OCI-LY1 (cell line): ENCODE data around the gene MICOS13.

ENCODE experiments used
- H2AFZ ChIP-seq: fragments of 200-600 bp; sonication (generic), shearing (Covaris generic); 2 replicates; pipeline ENCODE4 v1.6.0; 2014; ENCODE audit warnings: antibody characterized with exemption, mild to moderate bottlenecking, low read length
- H3F3A ChIP-seq: fragments of 200-600 bp; sonication (generic), shearing (Covaris generic); 2 replicates; pipeline ENCODE4 v1.6.0; 2014; ENCODE audit warnings: mild to moderate bottlenecking, antibody characterized with exemption, low read length, moderate library complexity; ENCODE audit not compliant: insufficient read depth
- H3K27ac ChIP-seq: fragments of 200-600 bp; sonication (generic); 2 replicates; pipeline ENCODE4 v1.5.1; 2014; ENCODE audit warnings: low read length, mixed run types, mild to moderate bottlenecking, low read depth; ENCODE audit not compliant: poor library complexity, severe bottlenecking
- H3K27me3 ChIP-seq: fragments of 200-600 bp; sonication (generic); 2 replicates; pipeline ENCODE4 v1.6.0; 2014; ENCODE audit warnings: antibody characterized with exemption, mild to moderate bottlenecking, low read length, moderate library complexity; ENCODE audit not compliant: insufficient read depth
- H3K36me3 ChIP-seq: fragments of 200-600 bp; sonication (generic); 2 replicates; pipeline ENCODE4 v1.6.1; 2014; ENCODE audit warnings: mild to moderate bottlenecking, antibody characterized with exemption, low read length, moderate library complexity, mixed read lengths; ENCODE audit not compliant: insufficient read depth
- H3K4me1 ChIP-seq: fragments of 200-600 bp; sonication (generic); 2 replicates; pipeline ENCODE4 v1.5.1; 2014; ENCODE audit warnings: mild to moderate bottlenecking, low read length, moderate library complexity; ENCODE audit not compliant: insufficient read depth, severe bottlenecking
- H3K4me2 ChIP-seq: fragments of 200-600 bp; sonication (generic), shearing (Covaris generic); 2 replicates; pipeline ENCODE4 v1.6.1; 2014; ENCODE audit warnings: low read length
- H3K4me3 ChIP-seq: fragments of 200-600 bp; sonication (generic); 2 replicates; pipeline ENCODE4 v1.5.1; 2014; ENCODE audit warnings: low read length, low read depth, mild to moderate bottlenecking, mixed read lengths; ENCODE audit not compliant: poor library complexity, severe bottlenecking
- H3K79me2 ChIP-seq: fragments of 200-600 bp; shearing (Covaris generic); 2 replicates; pipeline ENCODE4 v1.6.1; 2016; ENCODE audit warnings: mixed run types, low read length, mixed read lengths; ENCODE audit not compliant: insufficient read depth
- H3K9ac ChIP-seq: fragments of 200-600 bp; sonication (generic), shearing (Covaris generic); 2 replicates; pipeline ENCODE4 v1.6.1; 2014; ENCODE audit warnings: mild to moderate bottlenecking, low read length, mixed read lengths
- H3K9me2 ChIP-seq: fragments of 200-600 bp; sonication (generic), shearing (Covaris generic); 2 replicates; pipeline ENCODE4 v1.6.1; 2014; ENCODE audit warnings: low read depth, mild to moderate bottlenecking, low read length, mixed read lengths
- H3K9me3 ChIP-seq: fragments of 200-600 bp; shearing (Covaris generic); 2 replicates; pipeline ENCODE4 v1.6.1; 2014; ENCODE audit warnings: low read length, mixed read lengths
- H4K20me1 ChIP-seq: fragments of 200-600 bp; sonication (generic), shearing (Covaris generic); 2 replicates; pipeline ENCODE4 v1.6.0; 2016; ENCODE audit warnings: mild to moderate bottlenecking, low read length; ENCODE audit not compliant: insufficient read depth
- CTCF ChIP-seq: fragments of 200-600 bp; sonication (generic), shearing (Covaris generic); IDR thresholded peaks from 2 replicates; pipeline ENCODE4 v1.5.1; 2017; ENCODE audit warnings: mild to moderate bottlenecking, antibody characterized with exemption, low read length, moderate library complexity, mixed read lengths
- EZH2 ChIP-seq: fragments of 200-600 bp; sonication (generic), shearing (Covaris generic); IDR thresholded peaks from 2 replicates; pipeline ENCODE4 v1.8.0; 2017; ENCODE audit warnings: borderline replicate concordance, mixed run types, mild to moderate bottlenecking, antibody characterized with exemption, low read length, moderate library complexity, mixed read lengths

MICOS13 gene

GRCh38 chr19:5635427-5635826, 44.9 kb downstream of the MICOS13 start:
- TF ChIP-seq CTCF (no peak), EZH2 (no peak)
- Histone ChIP-seq H3K79me2 (peaks cover 98% of the 10 kb centered on the region), H3K9ac (no peak overlapping the region), H3K9me3 (no peaks in the 10 kb centered on the region), H3K27ac (no peak overlapping the region), H2AFZ (no peak overlapping the region), H3K4me3 (no peak overlapping the region), H3K9me2 (no peaks in the 10 kb centered on the region), H3K27me3 (no peaks in the 10 kb centered on the region), H3K4me1 (no peaks in the 10 kb centered on the region), H3K36me3 (peaks cover 77% of the 10 kb centered on the region), H3K4me2 (no peak overlapping the region), H4K20me1 (peaks cover 10% of the 10 kb centered on the region; the same call in 1 of the 2 replicates), H3F3A (no peaks in the 10 kb centered on the region; the same call in 1 of the 2 replicates)

GRCh38 chr19:5632657-5633056, 47.7 kb downstream of the MICOS13 start:
- no peak overlapping the region for H2AFZ ChIP-seq
- H3K9me2 ChIP-seq = no peaks in the 10 kb centered on the region
- H3K4me1 ChIP-seq = peaks cover 22% of the 10 kb centered on the region
- H3F3A ChIP-seq = no peaks in the 10 kb centered on the region; the same call in 1 of the 2 replicates
- H3K4me2 ChIP-seq = no peak overlapping the region
- H3K9me3 ChIP-seq = no peaks in the 10 kb centered on the region
- peaks cover 19% of the 10 kb centered on the region; the same call in 1 of the 2 replicates for H4K20me1 ChIP-seq
- no peak overlapping the region for H3K4me3 ChIP-seq
- peaks cover 99% of the 10 kb centered on the region for H3K79me2 ChIP-seq
- TF ChIP-seq CTCF = no peak
- TF ChIP-seq EZH2 = no peak
- H3K27ac ChIP-seq = no peak overlapping the region
- H3K9ac ChIP-seq = no peak overlapping the region
- H3K27me3 ChIP-seq = no peaks in the 10 kb centered on the region
- H3K36me3 ChIP-seq = peaks cover 87% of the 10 kb centered on the region

GRCh38 chr19:5632241-5632612, 48.1 kb downstream of the MICOS13 start:
- Histone ChIP-seq H3K27ac (no peak overlapping the region), H2AFZ (no peak overlapping the region), H4K20me1 (peaks cover 19% of the 10 kb centered on the region; the same call in 1 of the 2 replicates), H3K4me3 (no peak overlapping the region), H3K79me2 (peaks cover 99% of the 10 kb centered on the region), H3K4me1 (peaks cover 27% of the 10 kb centered on the region), H3K27me3 (no peaks in the 10 kb centered on the region), H3K9me2 (no peaks in the 10 kb centered on the region), H3K9me3 (no peaks in the 10 kb centered on the region), H3F3A (no peaks in the 10 kb centered on the region; the same call in 1 of the 2 replicates), H3K4me2 (no peak overlapping the region), H3K36me3 (peaks cover 87% of the 10 kb centered on the region), H3K9ac (no peak overlapping the region)
- TF ChIP-seq EZH2 (no peak), CTCF (no peak)
